HG02623 (cell line): Measurements from ENCODE around the gene NR3C1.
A peak's percentile ranks its signal among the peaks of the same experiment; 100 is the strongest.

Experiments
- ATAC-seq: cut with Tn5 transposase; IDR thresholded peaks from one replicate; pipeline ENCODE4 v1.9.1; 2021; ENCODE audit warnings: moderate library complexity; ENCODE audit not compliant: unreplicated experiment

Gene NR3C1

GRCh38 chr5:143403593-143404415 is at the start of gene NR3C1:
TSS of gene NR3C1 (minus strand) at chr5:143403686. CDS start at chr5:143400839, 2,847 bp downstream.
- peak; percentile 61 for ATAC-seq

GRCh38 chr5:143449772-143450171 is 46.3 kb upstream of the NR3C1 start:
- no peak for ATAC-seq

- ATAC-seq = no peak
Observed at GRCh38 chr5:143448518-143448917, 45.0 kb upstream of the NR3C1 start.

GRCh38 chr5:143447983-143448382 is 44.5 kb upstream of the NR3C1 start:
- no peak for ATAC-seq

GRCh38 chr5:143446535-143447226 is 43.2 kb upstream of the NR3C1 start:
- ATAC-seq = peak; percentile 50

- no peak for ATAC-seq
Observed at GRCh38 chr5:143445776-143446175, 42.3 kb upstream of the NR3C1 start.

GRCh38 chr5:143443330-143443729 is 39.8 kb upstream of the NR3C1 start:
- ATAC-seq = no peak

GRCh38 chr5:143442385-143442784 is 38.9 kb upstream of the NR3C1 start:
- ATAC-seq = no peak

GRCh38 chr5:143440448-143441115 is 37.1 kb upstream of the NR3C1 start:
- ATAC-seq = no peak

GRCh38 chr5:143437666-143438273 is 34.3 kb upstream of the NR3C1 start:
- no peak for ATAC-seq

GRCh38 chr5:143436871-143437270 is 33.4 kb upstream of the NR3C1 start:
- ATAC-seq = no peak

- peak; percentile 83 for ATAC-seq
Observed at GRCh38 chr5:143435210-143435657, 31.7 kb upstream of the NR3C1 start.

- no peak for ATAC-seq
Observed at GRCh38 chr5:143434261-143435209, 31.0 kb upstream of the NR3C1 start.

- no peak for ATAC-seq
Observed at GRCh38 chr5:143433670-143434069, 30.2 kb upstream of the NR3C1 start.

- no peak for ATAC-seq
Observed at GRCh38 chr5:143432658-143433239, 29.3 kb upstream of the NR3C1 start.

- ATAC-seq = no peak
Observed at GRCh38 chr5:143431789-143432188, 28.3 kb upstream of the NR3C1 start.

GRCh38 chr5:143428738-143429420 is 25.4 kb upstream of the NR3C1 start:
- no peak for ATAC-seq

GRCh38 chr5:143428155-143428554 is 24.7 kb upstream of the NR3C1 start:
- ATAC-seq = no peak

GRCh38 chr5:143427122-143427735 is 23.7 kb upstream of the NR3C1 start:
- no peak for ATAC-seq
